Measurements from ENCODE around the gene UNC80.

DNA sequence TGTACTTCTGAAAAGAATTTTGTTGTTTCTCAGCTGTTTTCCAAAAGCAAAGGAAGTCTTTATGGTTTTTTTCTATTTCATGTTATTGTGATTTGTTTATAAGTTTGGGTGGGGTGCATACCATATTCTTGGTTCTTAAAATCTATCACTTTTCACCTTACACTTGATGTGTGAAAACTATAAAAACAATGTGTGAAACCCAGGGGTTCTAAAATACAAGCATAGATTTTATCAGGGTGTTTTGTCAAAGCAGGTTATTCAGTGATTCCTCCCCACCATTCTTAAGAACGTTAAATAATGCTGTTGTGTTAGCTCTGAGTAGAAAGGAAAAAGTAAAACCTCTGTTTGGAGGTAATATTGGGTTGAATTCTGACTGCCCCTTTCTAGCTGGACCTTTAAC lies 248.5 kb downstream of the UNC80 start:
- TF ChIP-seq, protein P1, sequence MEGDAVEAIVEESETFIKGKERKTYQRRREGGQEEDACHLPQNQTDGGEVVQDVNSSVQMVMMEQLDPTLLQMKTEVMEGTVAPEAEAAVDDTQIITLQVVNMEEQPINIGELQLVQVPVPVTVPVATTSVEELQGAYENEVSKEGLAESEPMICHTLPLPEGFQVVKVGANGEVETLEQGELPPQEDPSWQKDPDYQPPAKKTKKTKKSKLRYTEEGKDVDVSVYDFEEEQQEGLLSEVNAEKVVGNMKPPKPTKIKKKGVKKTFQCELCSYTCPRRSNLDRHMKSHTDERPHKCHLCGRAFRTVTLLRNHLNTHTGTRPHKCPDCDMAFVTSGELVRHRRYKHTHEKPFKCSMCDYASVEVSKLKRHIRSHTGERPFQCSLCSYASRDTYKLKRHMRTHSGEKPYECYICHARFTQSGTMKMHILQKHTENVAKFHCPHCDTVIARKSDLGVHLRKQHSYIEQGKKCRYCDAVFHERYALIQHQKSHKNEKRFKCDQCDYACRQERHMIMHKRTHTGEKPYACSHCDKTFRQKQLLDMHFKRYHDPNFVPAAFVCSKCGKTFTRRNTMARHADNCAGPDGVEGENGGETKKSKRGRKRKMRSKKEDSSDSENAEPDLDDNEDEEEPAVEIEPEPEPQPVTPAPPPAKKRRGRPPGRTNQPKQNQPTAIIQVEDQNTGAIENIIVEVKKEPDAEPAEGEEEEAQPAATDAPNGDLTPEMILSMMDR (IDR thresholded peaks at IDR 0.05; ENCODE audit: poor library complexity), result no peak
- TF ChIP-seq EZH2 (IDR thresholded peaks at IDR 0.05; ENCODE audit: borderline replicate concordance), result no peak
- TF ChIP-seq EZH2phosphoT487 (IDR thresholded peaks at IDR 0.05; ENCODE audit: low read depth, severe bottlenecking, unreplicated experiment), result no peak

Data from hepatocyte (in vitro differentiated cells).